ENCODE measurements around the gene ATXN7. TPM values are rescaled to one million over a fixed set of nuclear protein-coding genes. Genes with fewer than 3 reads are reported as not detected.

The ATXN7 gene
- total and polyA plus RNA-seq, 4 donors: 2.8 to 13.6 (median 5.6) TPM

GRCh38 chr3:63851287-63851686, 12.4 kb upstream of the ATXN7 start:
- H3K9ac ChIP-seq (ENCODE audit: low read depth in 1 of 2, low read length in 2 of 2): no peak overlapping the region
- peaks cover 0 to 5% (median 2%) of the 10 kb centered on the region in 4 donors for H3K4me1 ChIP-seq (ENCODE audit: control insufficient read depth in 4 of 4, insufficient read depth in 4 of 4, low read length in 3 of 4)
- no peak for DNase-seq (ENCODE audit: low spot score)
- H3K36me3 ChIP-seq (ENCODE audit: control insufficient read depth in 4 of 4, insufficient read depth in 3 of 4, low read depth in 1 of 4, low read length in 3 of 4): no peaks in the 10 kb centered on the region
- H3K4me3 ChIP-seq (ENCODE audit: low read depth in 1 of 3, low read length in 3 of 3): no peak overlapping the region
- 96% methylated on average over 3 of the region's 3 CpGs for WGBS
- H3K27ac ChIP-seq (ENCODE audit: low read depth in 1 of 2, low read length in 2 of 2): no peak overlapping the region
- TF ChIP-seq REST (IDR thresholded peaks at IDR 0.05) (no peak), GABPA (IDR thresholded peaks at IDR 0.05 in 1 of 2, conservative IDR thresholded peaks at IDR 0.05 in 1 of 2) (no peak), MAX (IDR thresholded peaks at IDR 0.05) (no peak), FOXA2 (IDR thresholded peaks at IDR 0.05) (no peak), TAF1 (conservative IDR thresholded peaks at IDR 0.05) (no peak), JUND (IDR thresholded peaks at IDR 0.05) (no peak), CTCF (IDR thresholded peaks at IDR 0.05; ENCODE audit: low read depth, low read length, missing input control) (no peak), ATF3 (IDR thresholded peaks at IDR 0.05) (no peak), HNF4A (conservative IDR thresholded peaks at IDR 0.05) (no peak), NR2F2 (IDR thresholded peaks at IDR 0.05) (no peak), FOXA1 (IDR thresholded peaks at IDR 0.05) (no peak), RAD21 (IDR thresholded peaks at IDR 0.05) (no peak), HNF4G (IDR thresholded peaks at IDR 0.05) (no peak), EGR1 (IDR thresholded peaks at IDR 0.05; ENCODE audit: low read depth in 2 of 2) (no peak), SP1 (IDR thresholded peaks at IDR 0.05) (no peak), RXRA (IDR thresholded peaks at IDR 0.05) (no peak)
- no peaks in the 10 kb centered on the region for H3K9me3 ChIP-seq (ENCODE audit: control insufficient read depth in 4 of 4, low read length in 3 of 4)
- no peaks in the 10 kb centered on the region for H3K27me3 ChIP-seq (ENCODE audit: control insufficient read depth in 4 of 4, insufficient read depth in 4 of 4, low read length in 3 of 4)

GRCh38 chr3:63853106-63853505, 10.6 kb upstream of the ATXN7 start:
- WGBS: 96% methylated on average over 4 of the region's 4 CpGs
- Histone ChIP-seq H3K27me3 (ENCODE audit: control insufficient read depth in 4 of 4, insufficient read depth in 4 of 4, low read length in 3 of 4) (no peaks in the 10 kb centered on the region), H3K4me3 (ENCODE audit: low read depth in 1 of 3, low read length in 3 of 3) (no peak overlapping the region), H3K27ac (ENCODE audit: low read depth in 1 of 2, low read length in 2 of 2) (no peak overlapping the region), H3K9me3 (ENCODE audit: control insufficient read depth in 4 of 4, low read length in 3 of 4) (no peaks in the 10 kb centered on the region), H3K9ac (ENCODE audit: low read depth in 1 of 2, low read length in 2 of 2) (no peak overlapping the region), H3K4me1 (ENCODE audit: control insufficient read depth in 4 of 4, insufficient read depth in 4 of 4, low read length in 3 of 4) (peaks cover 0 to 5% (median 2%) of the 10 kb centered on the region in 4 donors), H3K36me3 (ENCODE audit: control insufficient read depth in 4 of 4, insufficient read depth in 3 of 4, low read depth in 1 of 4, low read length in 3 of 4) (no peaks in the 10 kb centered on the region)
- DNase-seq (ENCODE audit: low spot score): no peak
- TF ChIP-seq MAX (IDR thresholded peaks at IDR 0.05) (no peak), EGR1 (IDR thresholded peaks at IDR 0.05; ENCODE audit: low read depth in 2 of 2) (no peak), CTCF (IDR thresholded peaks at IDR 0.05; ENCODE audit: low read depth, low read length, missing input control) (no peak), RXRA (IDR thresholded peaks at IDR 0.05) (no peak), HNF4G (IDR thresholded peaks at IDR 0.05) (no peak), ATF3 (IDR thresholded peaks at IDR 0.05) (no peak), TAF1 (conservative IDR thresholded peaks at IDR 0.05) (no peak), GABPA (IDR thresholded peaks at IDR 0.05 in 1 of 2, conservative IDR thresholded peaks at IDR 0.05 in 1 of 2) (no peak), JUND (IDR thresholded peaks at IDR 0.05) (no peak)

Data from liver (tissue), 9 donors.